AG04450 (cell line): Measurements from ENCODE around the gene CCDC136. TPM values are rescaled to one million over a fixed set of nuclear protein-coding genes. Genes with fewer than 3 reads are reported as not detected.

Source experiments
- CTCF ChIA-PET: fragments of 300-600, 350-600 bp; formaldehyde crosslinking; extraction: SDS; loops from one replicate; lab custom pipeline; 2022; ENCODE audit warnings: antibody characterized with exemption, inconsistent platforms; lab: Charles Lee
- POLR2A ChIA-PET: fragments of 350-600 bp; formaldehyde crosslinking; extraction: SDS; loops from one replicate; lab custom pipeline; 2021; ENCODE audit warnings: antibody characterized with exemption, inconsistent platforms; lab: Yijun Ruan, JAX
- DNase-seq: peaks from one replicate; pipeline ENCODE4 v3.0.0-alpha.2; 2011; ENCODE audit warnings: low read depth, low spot score
- H3K27ac ChIP-seq: one replicate; pipeline ENCODE4 v1.5.1; 2012; ENCODE audit warnings: low read depth, low read length, control low read depth
- H3K27me3 ChIP-seq: one replicate; pipeline ENCODE4 v1.6.0; 2012; ENCODE audit warnings: low read length; ENCODE audit not compliant: control insufficient read depth, insufficient read depth
- H3K4me3 ChIP-seq: 2 replicates; pipeline ENCODE4 v1.5.1; 2011; ENCODE audit warnings: mild to moderate bottlenecking, low read depth, low read length, control low read depth
- H3K9me3 ChIP-seq: 2 replicates; pipeline ENCODE4 v1.5.1; 2012; ENCODE audit warnings: low read length; ENCODE audit not compliant: control insufficient read depth, insufficient read depth
- polyA plus RNA-seq: library from polyadenylated mRNA; depleted of rRNA; stranded (reverse); fragments of >200 nt; gene quantifications from 2 replicates; pipeline ENCODE4 v1.2.3, GENCODE V29; 2011
- TF ChIP-seq, protein P1 (sequence below): IDR thresholded peaks from 2 replicates; pipeline ENCODE4 v1.5.1; 2011; ENCODE audit warnings: low read depth, low read length, control low read depth, inconsistent platforms

CCDC136 gene
- polyA plus RNA-seq, 1 experiment: 19.7 TPM

DNA sequence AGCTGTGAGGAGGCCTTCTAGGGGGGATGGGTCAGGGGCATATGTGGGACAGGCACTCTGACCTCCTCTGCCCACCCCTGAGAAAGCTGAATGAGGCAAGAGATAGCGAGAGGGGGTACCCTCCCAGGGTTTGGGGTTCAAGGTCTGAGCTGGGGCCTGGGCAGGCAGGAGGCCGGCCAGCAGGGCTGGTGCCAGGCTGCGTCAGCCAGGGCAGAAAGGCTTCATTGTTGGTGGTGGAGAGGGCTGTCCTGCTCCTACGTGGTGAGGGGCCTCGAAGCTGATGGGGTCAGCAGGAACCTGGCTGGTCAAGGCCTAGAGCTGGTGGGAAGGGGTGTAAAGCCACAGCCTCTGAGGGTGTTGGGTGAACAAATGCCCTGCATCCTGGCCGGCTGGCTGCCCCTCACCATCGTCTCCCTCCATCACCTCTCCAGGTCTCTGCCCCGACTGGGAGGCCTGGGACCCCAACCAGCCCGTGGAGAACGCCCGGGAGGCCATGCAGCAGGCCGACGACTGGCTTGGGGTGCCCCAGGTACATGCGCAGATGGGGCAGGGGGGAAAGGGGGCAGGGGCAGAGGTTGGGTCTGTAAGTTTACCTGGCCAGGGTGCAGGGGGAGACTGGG lies 45.1 kb downstream of the CCDC136 start:
- Histone ChIP-seq H3K27me3 (no peaks in the 10 kb centered on the region), H3K4me3 (no peak overlapping the region), H3K9me3 (no peaks in the 10 kb centered on the region; the same call in 1 of the 2 replicates), H3K27ac (peak overlapping the region; percentile 65)
- ChIA-PET CTCF (interaction anchor here (2.1 kb wide), 1 partner anchor 47 kb away, joined by 8 read pairs; no protein-coding TSS in a partner anchor), POLR2A (interaction anchor here (1.6 kb wide), 1 partner anchor 9 kb away, joined by 7 read pairs; no protein-coding TSS in a partner anchor)
- TF ChIP-seq, protein P1, sequence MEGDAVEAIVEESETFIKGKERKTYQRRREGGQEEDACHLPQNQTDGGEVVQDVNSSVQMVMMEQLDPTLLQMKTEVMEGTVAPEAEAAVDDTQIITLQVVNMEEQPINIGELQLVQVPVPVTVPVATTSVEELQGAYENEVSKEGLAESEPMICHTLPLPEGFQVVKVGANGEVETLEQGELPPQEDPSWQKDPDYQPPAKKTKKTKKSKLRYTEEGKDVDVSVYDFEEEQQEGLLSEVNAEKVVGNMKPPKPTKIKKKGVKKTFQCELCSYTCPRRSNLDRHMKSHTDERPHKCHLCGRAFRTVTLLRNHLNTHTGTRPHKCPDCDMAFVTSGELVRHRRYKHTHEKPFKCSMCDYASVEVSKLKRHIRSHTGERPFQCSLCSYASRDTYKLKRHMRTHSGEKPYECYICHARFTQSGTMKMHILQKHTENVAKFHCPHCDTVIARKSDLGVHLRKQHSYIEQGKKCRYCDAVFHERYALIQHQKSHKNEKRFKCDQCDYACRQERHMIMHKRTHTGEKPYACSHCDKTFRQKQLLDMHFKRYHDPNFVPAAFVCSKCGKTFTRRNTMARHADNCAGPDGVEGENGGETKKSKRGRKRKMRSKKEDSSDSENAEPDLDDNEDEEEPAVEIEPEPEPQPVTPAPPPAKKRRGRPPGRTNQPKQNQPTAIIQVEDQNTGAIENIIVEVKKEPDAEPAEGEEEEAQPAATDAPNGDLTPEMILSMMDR: no peak
- no peak for DNase-seq

DNA sequence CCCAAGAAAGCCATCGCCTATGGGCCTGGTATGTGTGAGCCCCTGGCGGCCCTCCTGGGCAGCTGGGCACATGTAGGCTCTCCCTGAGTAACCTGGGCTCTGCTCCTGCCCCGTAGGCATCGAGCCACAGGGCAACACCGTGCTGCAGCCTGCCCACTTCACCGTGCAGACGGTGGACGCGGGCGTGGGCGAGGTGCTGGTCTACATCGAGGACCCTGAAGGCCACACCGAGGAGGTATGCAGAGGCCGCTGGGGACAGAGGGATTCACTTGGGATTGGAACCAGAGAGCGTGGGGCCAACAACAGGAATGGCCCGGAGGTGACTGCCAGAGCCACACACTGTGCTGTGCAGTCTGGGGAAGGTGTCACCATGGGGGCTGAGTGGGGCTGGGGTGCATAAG lies 45.8 kb downstream of the CCDC136 start:
- H3K4me3 ChIP-seq: no peak overlapping the region
- H3K27me3 ChIP-seq: no peaks in the 10 kb centered on the region
- CTCF ChIA-PET: no interaction called here
- H3K9me3 ChIP-seq: no peaks in the 10 kb centered on the region; the same call in 1 of the 2 replicates
- no peak for DNase-seq
- H3K27ac ChIP-seq: no peak overlapping the region
- TF ChIP-seq, protein P1: no peak
- POLR2A ChIA-PET: no interaction called here

DNA sequence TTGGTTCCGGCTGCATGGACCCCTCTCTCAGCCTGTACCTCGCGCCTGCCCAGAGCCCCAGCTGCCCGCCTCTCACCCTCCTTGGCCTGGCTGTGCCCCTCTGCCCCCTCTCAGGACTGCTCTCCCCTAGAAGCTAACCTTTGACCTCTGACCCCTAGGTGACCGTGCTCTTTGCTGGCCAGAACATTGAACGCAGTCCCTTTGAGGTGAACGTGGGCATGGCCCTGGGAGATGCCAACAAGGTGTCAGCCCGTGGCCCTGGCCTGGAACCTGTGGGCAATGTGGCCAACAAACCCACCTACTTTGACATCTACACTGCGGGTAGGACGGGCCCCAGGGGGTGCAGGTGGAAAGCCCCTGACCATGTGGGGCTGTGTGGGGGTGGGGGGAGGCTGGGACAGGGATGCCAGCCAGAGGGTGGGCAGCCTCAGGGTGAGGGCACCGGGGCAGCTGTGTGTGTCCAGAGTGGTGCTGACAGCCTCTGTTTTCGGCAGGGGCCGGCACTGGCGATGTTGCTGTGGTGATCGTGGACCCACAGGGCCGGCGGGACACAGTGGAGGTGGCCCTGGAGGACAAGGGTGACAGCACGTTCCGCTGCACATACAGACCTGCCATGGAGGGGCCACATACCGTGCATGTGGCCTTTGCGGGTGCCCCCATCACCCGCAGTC lies 46.5 kb downstream of the CCDC136 start:
- ChIA-PET POLR2A (no interaction called here), CTCF (no interaction called here)
- Histone ChIP-seq H3K9me3 (no peaks in the 10 kb centered on the region; the same call in 1 of the 2 replicates), H3K27ac (peak overlapping the region; percentile 21), H3K27me3 (no peaks in the 10 kb centered on the region), H3K4me3 (no peak overlapping the region)
- no peak for DNase-seq
- TF ChIP-seq, protein P1: no peak

DNA sequence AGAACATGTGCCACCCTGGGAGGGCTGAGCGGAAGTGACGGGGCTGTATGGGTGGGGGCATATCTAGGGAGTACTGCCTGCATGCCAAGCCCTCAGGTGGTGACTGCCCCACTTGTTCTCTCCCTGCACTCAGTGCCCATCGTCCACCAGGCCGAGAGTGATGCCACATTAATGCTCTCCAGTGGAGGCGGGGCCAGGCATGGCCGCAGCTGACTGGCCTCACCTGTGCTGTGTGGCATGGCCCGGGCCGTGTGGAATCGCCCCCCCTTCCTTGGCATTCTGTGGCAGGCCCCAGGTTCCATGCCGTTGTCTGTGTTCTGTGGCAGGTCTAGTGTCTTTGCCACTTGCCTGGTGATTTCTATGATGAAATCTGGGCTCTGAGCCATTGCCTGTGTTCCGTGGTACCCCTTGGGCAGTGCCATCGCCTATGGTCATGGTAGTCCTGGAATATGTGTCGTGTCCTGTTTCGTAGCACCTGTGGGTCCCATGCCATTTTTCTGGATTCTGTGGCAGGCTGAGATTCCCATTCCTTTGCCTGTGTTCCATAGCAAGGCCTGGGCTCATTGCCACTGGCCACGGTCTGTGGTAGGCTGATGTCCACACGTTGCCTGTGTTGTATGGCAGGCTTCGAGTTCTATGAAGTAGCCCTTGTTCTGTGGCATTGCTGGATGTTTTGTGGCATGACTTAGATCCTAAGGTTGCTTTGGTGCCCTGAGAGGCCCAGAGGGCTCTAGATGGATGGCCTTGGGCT lies 47.4 kb downstream of the CCDC136 start:
- ChIA-PET POLR2A (interaction anchor here (0.6 kb wide), 1 partner anchor 119 kb away, joined by 4 read pairs; no protein-coding TSS in a partner anchor), CTCF (no interaction called here)
- no peak overlapping the region for H3K4me3 ChIP-seq
- no peak for DNase-seq
- TF ChIP-seq, protein P1: no peak
- H3K27me3 ChIP-seq: no peaks in the 10 kb centered on the region
- no peak overlapping the region for H3K27ac ChIP-seq
- H3K9me3 ChIP-seq: no peaks in the 10 kb centered on the region; the same call in 1 of the 2 replicates
